SK-N-SH (cell line): ENCODE measurements around the gene ADORA2A. TPM values are rescaled to one million over a fixed set of nuclear protein-coding genes. Genes with fewer than 3 reads are reported as not detected.

Source experiments
- CTCF ChIA-PET: fragments of 300-600, 350-600 bp; formaldehyde crosslinking; extraction: SDS; loops from one replicate; lab custom pipeline; 2021; lab: Yijun Ruan, JAX
- POLR2A ChIA-PET: fragments of 350-600 bp; sonication (Branson Sonifier 250); formaldehyde crosslinking; extraction: SDS; loops from one replicate; lab custom pipeline; 2020; ENCODE audit warnings: antibody characterized with exemption, inconsistent platforms; lab: Yijun Ruan, JAX
- DNase-seq: peaks from one replicate; pipeline ENCODE4 v3.0.0; 2012
- H2AFZ ChIP-seq: fragments of 200-600 bp; sonication (generic); 2 replicates; pipeline ENCODE4 v1.8.1; 2016; ENCODE audit warnings: antibody characterized with exemption, mild to moderate bottlenecking, low read depth
- H3F3A ChIP-seq: fragments of 200-600 bp; sonication (generic); replicated peaks from 2 replicates; pipeline ENCODE3; 2016; ENCODE audit warnings: antibody characterized with exemption, mild to moderate bottlenecking; ENCODE audit not compliant: insufficient read depth
- H3K27ac ChIP-seq, 2 experiments: fragments of 200-500 bp in 1 of 2; fragments of 200-600 bp in 1 of 2; sonication (Bioruptor generic) in 1 of 2; sonication (generic), shearing (Covaris generic) in 1 of 2; 2 replicates each; pipeline versions ENCODE4 v1.5.1 to v1.6.1; 2014 to 2016; ENCODE audit warnings: low read depth in 2 of 2, inconsistent platforms in 1 of 2, low read length in 1 of 2, mild to moderate bottlenecking in 1 of 2, mixed read lengths in 1 of 2
- H3K27me3 ChIP-seq: fragments of 200-600 bp; sonication (generic), shearing (Covaris generic); 2 replicates; pipeline ENCODE4 v1.6.1; 2016; ENCODE audit warnings: mixed run types; ENCODE audit not compliant: insufficient read depth
- H3K36me3 ChIP-seq, 2 experiments: fragments of 200-500 bp in 1 of 2; fragments of 200-600 bp in 1 of 2; sonication (Bioruptor generic) in 1 of 2; sonication (generic) in 1 of 2; replicated peaks in 1 of 2; 2 replicates each; pipeline versions ENCODE3 to v1.5.1; 2014 to 2016; ENCODE audit warnings: low read length in 1 of 2, mild to moderate bottlenecking in 1 of 2; ENCODE audit not compliant: insufficient read depth in 2 of 2, control insufficient read depth in 1 of 2
- H3K4me1 ChIP-seq, 2 experiments: fragments of 200-500 bp in 1 of 2; fragments of 200-600 bp in 1 of 2; sonication (Bioruptor generic) in 1 of 2; sonication (generic), shearing (Covaris generic) in 1 of 2; 2 replicates each; pipeline versions ENCODE4 v1.5.1 to v1.6.1; 2014 to 2016; ENCODE audit warnings: low read depth in 1 of 2, low read length in 1 of 2, mixed run types in 1 of 2; ENCODE audit not compliant: insufficient read depth in 2 of 2, control insufficient read depth in 1 of 2
- H3K4me2 ChIP-seq: fragments of 200-600 bp; sonication (generic), shearing (Covaris generic); 2 replicates; pipeline ENCODE4 v1.6.1; 2017; ENCODE audit warnings: mixed run types
- H3K4me3 ChIP-seq, 2 experiments: fragments of 200-500 bp in 1 of 2; fragments of 200-600 bp in 1 of 2; sonication (Bioruptor generic) in 1 of 2; sonication (generic), shearing (Covaris generic) in 1 of 2; 2 replicates each; pipeline versions ENCODE4 v1.5.1 to v1.8.1; 2014 to 2016; ENCODE audit warnings: low read depth in 2 of 2, inconsistent platforms in 1 of 2, low read length in 1 of 2, mild to moderate bottlenecking in 1 of 2, mixed read lengths in 1 of 2, moderate library complexity in 1 of 2
- H3K79me2 ChIP-seq: fragments of 200-600 bp; sonication (generic); 2 replicates; pipeline ENCODE4 v1.8.1; 2017; ENCODE audit warnings: mild to moderate bottlenecking; ENCODE audit not compliant: insufficient read depth
- H3K9ac ChIP-seq: fragments of 200-600 bp; sonication (generic); 2 replicates; pipeline ENCODE4 v1.6.1; 2017; ENCODE audit warnings: mixed run types
- H3K9me2 ChIP-seq: fragments of 200-600 bp; sonication (generic); 2 replicates; pipeline ENCODE4 v1.6.1; 2017; ENCODE audit warnings: mixed run types
- H3K9me3 ChIP-seq: fragments of 200-600 bp; sonication (generic); 2 replicates; pipeline ENCODE4 v1.6.1; 2017; ENCODE audit warnings: mixed run types, mild to moderate bottlenecking, moderate library complexity
- H4K20me1 ChIP-seq: fragments of 200-600 bp; sonication (generic); 2 replicates; pipeline ENCODE4 v1.6.1; 2017; ENCODE audit warnings: mild to moderate bottlenecking, mixed run types; ENCODE audit not compliant: insufficient read depth
- EP300 ChIP-seq, 2 experiments: IDR thresholded peaks; 2 replicates each; pipeline versions ENCODE4 v1.4.0 to v1.6.1; 2012; ENCODE audit warnings: borderline replicate concordance in 1 of 2, low read depth in 1 of 2, low read length in 1 of 2
- FOXM1 ChIP-seq: IDR thresholded peaks from 2 replicates; pipeline ENCODE4 v1.4.0; 2012; ENCODE audit warnings: low read depth, mild to moderate bottlenecking
- GABPA ChIP-seq: IDR thresholded peaks from 2 replicates; pipeline ENCODE4 v1.4.0; 2012; ENCODE audit warnings: low read depth, mild to moderate bottlenecking
- JUND ChIP-seq: IDR thresholded peaks from 2 replicates; pipeline ENCODE4 v1.4.0; 2012
- MAX ChIP-seq: IDR thresholded peaks from 2 replicates; pipeline ENCODE4 v1.4.0; 2012; ENCODE audit warnings: low read depth
- MEF2A ChIP-seq: IDR thresholded peaks from 2 replicates; pipeline ENCODE4 v1.4.0; 2012; ENCODE audit warnings: low read depth, borderline replicate concordance
- NFIC ChIP-seq: IDR thresholded peaks from 2 replicates; pipeline ENCODE4 v1.4.0; 2012; ENCODE audit warnings: borderline replicate concordance
- POLR2AphosphoS5 ChIP-seq: IDR thresholded peaks from 2 replicates; pipeline ENCODE4 v1.6.1; 2012; ENCODE audit warnings: low read depth, low read length
- RCOR1 ChIP-seq: fragments of 150-350 bp; IDR thresholded peaks from 2 replicates; pipeline ENCODE4 v1.6.1; 2017; ENCODE audit warnings: antibody characterized with exemption, low read length
- REST ChIP-seq: IDR thresholded peaks from 2 replicates; pipeline ENCODE4 v1.6.1; 2012; ENCODE audit warnings: mild to moderate bottlenecking, low read depth, low read length, moderate library complexity
- SIN3A ChIP-seq: IDR thresholded peaks from 2 replicates; pipeline ENCODE4 v1.6.1; 2012; ENCODE audit warnings: low read depth, mild to moderate bottlenecking, low read length, moderate library complexity, borderline replicate concordance
- TAF1 ChIP-seq: IDR thresholded peaks from 2 replicates; pipeline ENCODE4 v1.6.1; 2012; ENCODE audit warnings: low read depth, mild to moderate bottlenecking, low read length, moderate library complexity, borderline replicate concordance
- TCF12 ChIP-seq: IDR thresholded peaks from 2 replicates; pipeline ENCODE4 v1.4.0; 2012
- ZBTB33 ChIP-seq: IDR thresholded peaks from 2 replicates; pipeline ENCODE4 v1.4.0; 2012; ENCODE audit warnings: low read depth, borderline replicate concordance
- polyA plus RNA-seq, 3 experiments: library from polyadenylated mRNA; depleted of rRNA; stranded (reverse); fragments of >200 nt; gene quantifications; 2 replicates each; pipeline ENCODE4 v1.2.3, GENCODE V29; 2012
- TF ChIP-seq, protein P1 (sequence below): fragments of 200-600 bp; sonication (generic); IDR thresholded peaks from 2 replicates; pipeline ENCODE4 v1.6.1; 2017; ENCODE audit warnings: antibody characterized with exemption, mild to moderate bottlenecking, moderate library complexity

Gene ADORA2A
- polyA plus RNA-seq, 1 of the 3 experiments (the other 2 are of a cell fraction) = 9.3 TPM

DNA sequence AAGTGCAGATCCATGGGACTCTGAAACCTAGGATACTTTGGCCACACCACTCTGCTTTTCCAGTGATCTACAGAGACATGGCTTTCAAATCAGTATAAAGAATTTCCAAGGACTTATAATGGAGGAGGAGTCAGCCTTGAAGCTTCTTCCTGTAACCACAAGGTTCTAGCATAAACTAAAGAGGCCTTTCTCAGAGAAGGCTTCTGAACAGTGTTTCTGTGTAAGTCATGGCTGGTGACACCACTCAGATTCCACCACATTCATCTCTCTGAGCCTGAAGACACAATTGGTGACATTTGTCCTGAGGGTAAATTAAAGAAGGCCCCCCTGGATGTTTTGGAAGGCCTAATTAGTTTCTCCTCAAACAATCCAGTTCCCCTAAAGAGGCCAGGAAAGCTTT lies 29.0 kb upstream of the ADORA2A start:
- ChIA-PET POLR2A (no interaction called here), CTCF (interaction anchor here (0.6 to 1.4 kb wide), 6 partner anchors 11 to 167 kb away, joined by 3 to 4 read pairs (median 3); no protein-coding TSS in a partner anchor)
- Histone ChIP-seq H2AFZ (no peak overlapping the region), H3K27ac (peak overlapping the region in 1 of 2 experiments; percentile 63; a peak in 2 of 4 replicates), H3K27me3 (no peaks in the 10 kb centered on the region), H3K9me2 (no peaks in the 10 kb centered on the region), H3K4me3 (no peak overlapping the region), H3K4me1 (peaks cover 27 to 54% of the 10 kb centered on the region in 2 experiments), H4K20me1 (no peaks in the 10 kb centered on the region; the same call in 1 of the 2 replicates), H3K9me3 (no peaks in the 10 kb centered on the region), H3K4me2 (no peak overlapping the region), H3F3A (peaks cover 26% of the 10 kb centered on the region), H3K36me3 (peaks cover 29 to 42% of the 10 kb centered on the region in 2 experiments), H3K9ac (no peak overlapping the region), H3K79me2 (peaks cover 13% of the 10 kb centered on the region)
- DNase-seq = no peak
- TF ChIP-seq SIN3A = no peak
- TF ChIP-seq ZBTB33 = no peak
- no peak for TF ChIP-seq MEF2A
- TF ChIP-seq NFIC = no peak
- TF ChIP-seq MAX = no peak
- TF ChIP-seq TCF12 = no peak
- TF ChIP-seq GABPA = no peak
- no peak for TF ChIP-seq RCOR1
- no peak for TF ChIP-seq JUND
- no peak for TF ChIP-seq POLR2AphosphoS5
- no peak for TF ChIP-seq EP300 (IDR thresholded peaks at IDR 0.05; ENCODE audit: borderline replicate concordance in 1 of 2, low read depth in 1 of 2, low read length in 1 of 2)
- TF ChIP-seq, protein P1, sequence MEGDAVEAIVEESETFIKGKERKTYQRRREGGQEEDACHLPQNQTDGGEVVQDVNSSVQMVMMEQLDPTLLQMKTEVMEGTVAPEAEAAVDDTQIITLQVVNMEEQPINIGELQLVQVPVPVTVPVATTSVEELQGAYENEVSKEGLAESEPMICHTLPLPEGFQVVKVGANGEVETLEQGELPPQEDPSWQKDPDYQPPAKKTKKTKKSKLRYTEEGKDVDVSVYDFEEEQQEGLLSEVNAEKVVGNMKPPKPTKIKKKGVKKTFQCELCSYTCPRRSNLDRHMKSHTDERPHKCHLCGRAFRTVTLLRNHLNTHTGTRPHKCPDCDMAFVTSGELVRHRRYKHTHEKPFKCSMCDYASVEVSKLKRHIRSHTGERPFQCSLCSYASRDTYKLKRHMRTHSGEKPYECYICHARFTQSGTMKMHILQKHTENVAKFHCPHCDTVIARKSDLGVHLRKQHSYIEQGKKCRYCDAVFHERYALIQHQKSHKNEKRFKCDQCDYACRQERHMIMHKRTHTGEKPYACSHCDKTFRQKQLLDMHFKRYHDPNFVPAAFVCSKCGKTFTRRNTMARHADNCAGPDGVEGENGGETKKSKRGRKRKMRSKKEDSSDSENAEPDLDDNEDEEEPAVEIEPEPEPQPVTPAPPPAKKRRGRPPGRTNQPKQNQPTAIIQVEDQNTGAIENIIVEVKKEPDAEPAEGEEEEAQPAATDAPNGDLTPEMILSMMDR = no peak
- TF ChIP-seq TAF1 = no peak
- no peak for TF ChIP-seq REST
- TF ChIP-seq FOXM1 = no peak
